ENCODE results near the gene KLHL42.

- TF ChIP-seq CTCF (IDR thresholded peaks at IDR 0.05 in 2 of 3, conservative IDR thresholded peaks at IDR 0.05 in 1 of 3; ENCODE audit: borderline replicate concordance in 1 of 3, insufficient read depth in 1 of 3, low read depth in 2 of 3, low read length in 2 of 3): no peak
- no peak for TF ChIP-seq EGR1 (IDR thresholded peaks at IDR 0.05; ENCODE audit: low read depth)
- no peak for TF ChIP-seq EZH2 (IDR thresholded peaks at IDR 0.05)
- no peak for TF ChIP-seq ZNF274 (IDR thresholded peaks at IDR 0.05; ENCODE audit: low read depth, low read length)
- no peak for TF ChIP-seq POLR2A (IDR thresholded peaks at IDR 0.05; ENCODE audit: borderline replicate concordance, extremely low read depth, insufficient read depth, insufficient read length)
- no peak for TF ChIP-seq POLR2AphosphoS5 (IDR thresholded peaks at IDR 0.05; ENCODE audit: low read depth, low read length)
These were observed 565 bp upstream of the KLHL42 start for GRCh38 chr12:27779416-27779919.

All from HCT116 (cell line).